GM18873 (cell line): ENCODE data around the gene ZNF780A.
"Not testable (repeated sequence)": the region's sequence is repeated elsewhere in the genome, so short reads cannot be mapped to it uniquely, and the experiment has no call there.

ENCODE experiments used
- ATAC-seq: cut with Tn5 transposase; IDR thresholded peaks from one replicate; pipeline ENCODE4 v1.9.1; 2021; ENCODE audit warnings: mild to moderate bottlenecking, moderate library complexity, moderate number of reproducible peaks; ENCODE audit not compliant: unreplicated experiment, low FRiP score

Gene ZNF780A

DNA sequence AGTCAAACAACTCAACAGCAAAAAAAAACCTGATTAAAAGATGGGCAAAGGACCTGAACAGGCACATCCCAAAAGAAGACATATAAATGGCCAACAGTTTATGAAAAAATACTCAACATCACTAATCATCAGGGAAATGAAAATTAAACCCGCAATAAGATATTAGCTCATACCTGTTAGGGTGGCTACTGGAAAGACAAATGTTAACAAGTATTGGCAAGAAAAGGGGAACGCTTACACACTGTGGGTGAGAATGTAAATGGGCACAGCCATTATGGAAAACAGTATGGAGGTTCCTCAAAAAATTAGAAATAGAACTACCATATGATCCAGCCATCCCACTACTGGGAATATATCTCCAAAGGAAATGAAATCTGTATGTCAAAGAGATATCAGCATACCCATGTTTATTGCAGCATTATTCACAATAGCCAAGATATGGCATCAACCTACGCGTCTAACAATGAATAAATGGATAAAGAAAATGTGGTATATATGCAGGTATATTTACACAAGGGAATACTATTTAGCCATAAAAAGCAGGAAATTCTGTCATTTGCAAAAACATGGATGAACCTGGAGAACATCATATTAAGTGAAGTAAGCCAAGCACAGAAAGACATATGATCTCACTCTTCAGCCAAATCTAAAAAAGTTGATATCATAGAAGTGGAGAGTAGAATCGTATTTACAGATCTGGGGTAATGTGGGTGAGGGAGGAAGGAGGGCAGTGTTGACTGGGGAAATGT, 2.3 kb downstream of the ZNF780A start:
- no peak for ATAC-seq

DNA sequence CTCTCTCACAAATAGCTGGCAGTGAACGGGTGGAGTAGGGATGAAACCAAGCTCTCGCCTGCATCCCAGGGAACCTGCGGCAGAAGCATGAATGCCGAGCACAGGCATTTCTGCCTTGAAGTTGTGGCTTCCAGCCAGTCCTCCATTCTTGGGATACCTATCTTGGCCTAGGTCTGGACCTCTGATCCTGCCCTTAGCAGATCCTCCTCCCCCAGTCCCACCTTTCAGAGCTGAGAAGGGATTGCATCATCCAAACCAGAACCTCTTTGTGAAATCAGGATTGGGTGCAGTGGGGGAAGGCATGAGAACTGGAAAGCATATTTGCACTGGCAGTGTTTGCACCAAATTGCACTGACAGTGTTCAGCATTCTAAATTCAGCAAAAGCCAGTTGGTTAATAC, 5.8 kb downstream of the ZNF780A start:
- ATAC-seq = no peak

- ATAC-seq = no peak
Measured at GRCh38 chr19:40081411-40081810, 9.3 kb downstream of the ZNF780A start.

DNA sequence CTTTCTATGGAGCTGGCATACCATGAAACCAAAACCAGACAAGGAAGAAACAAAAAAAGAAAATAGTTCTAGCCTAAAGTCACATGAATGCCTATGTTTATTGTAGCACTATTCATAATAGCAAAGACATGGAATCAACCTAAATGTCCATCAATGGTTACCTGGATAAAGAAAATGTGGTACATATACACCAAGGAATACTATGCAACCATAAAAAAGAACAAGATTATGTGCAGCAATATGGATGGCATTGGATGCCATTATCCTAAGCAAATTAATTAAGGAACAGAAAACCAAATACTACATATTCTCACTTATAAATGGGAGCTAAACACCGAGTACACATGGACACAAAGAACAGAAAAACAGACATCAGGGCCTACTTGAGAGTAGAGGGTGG, 10.5 kb downstream of the ZNF780A start:
- ATAC-seq = no peak

- ATAC-seq = no peak
Measured at GRCh38 chr19:40078377-40078776, 12.4 kb downstream of the ZNF780A start.

- ATAC-seq = no peak
Measured at GRCh38 chr19:40070058-40070457, 20.7 kb downstream of the ZNF780A start.

DNA sequence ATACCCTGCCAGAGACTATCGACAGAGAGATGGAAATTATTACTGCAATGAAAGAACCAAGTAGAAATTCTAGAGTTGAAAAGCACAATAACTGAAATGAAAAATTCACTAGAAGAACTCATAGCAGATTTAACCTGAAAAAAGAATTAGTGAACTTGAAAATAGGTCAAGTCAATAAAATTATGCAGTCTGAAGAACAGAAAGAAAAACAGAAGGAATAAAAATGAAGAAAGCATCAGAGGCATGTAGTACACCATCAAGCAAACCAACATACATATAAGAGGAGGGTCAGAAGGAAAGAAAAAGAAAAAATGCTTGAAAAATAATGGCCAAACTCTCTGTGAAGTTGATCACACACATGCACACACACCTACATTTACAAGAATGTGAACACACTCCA, 31.1 kb downstream of the ZNF780A start:
- no peak for ATAC-seq

GRCh38 chr19:40057166-40057565, 33.6 kb downstream of the ZNF780A start:
- ATAC-seq = no peak

DNA sequence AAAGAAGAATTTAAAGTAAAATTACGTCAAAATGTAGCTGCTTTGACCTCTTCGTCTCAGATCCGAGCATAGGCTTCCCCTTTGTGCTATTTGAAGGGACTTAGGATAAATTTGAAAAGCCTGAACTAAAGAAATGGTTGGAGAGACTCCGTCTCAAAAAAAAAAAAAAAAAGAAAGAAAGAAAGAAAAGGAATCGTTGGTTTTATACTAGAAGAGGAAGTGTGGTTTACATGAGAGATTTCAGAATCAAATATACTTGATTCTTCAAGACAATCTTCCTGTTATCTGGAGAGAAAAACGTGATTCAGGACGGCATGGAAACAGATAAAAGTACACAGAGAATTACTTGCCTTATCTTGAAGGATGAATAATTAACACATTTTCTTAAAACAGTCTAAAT, 34.2 kb downstream of the ZNF780A start:
- ATAC-seq = no peak

DNA sequence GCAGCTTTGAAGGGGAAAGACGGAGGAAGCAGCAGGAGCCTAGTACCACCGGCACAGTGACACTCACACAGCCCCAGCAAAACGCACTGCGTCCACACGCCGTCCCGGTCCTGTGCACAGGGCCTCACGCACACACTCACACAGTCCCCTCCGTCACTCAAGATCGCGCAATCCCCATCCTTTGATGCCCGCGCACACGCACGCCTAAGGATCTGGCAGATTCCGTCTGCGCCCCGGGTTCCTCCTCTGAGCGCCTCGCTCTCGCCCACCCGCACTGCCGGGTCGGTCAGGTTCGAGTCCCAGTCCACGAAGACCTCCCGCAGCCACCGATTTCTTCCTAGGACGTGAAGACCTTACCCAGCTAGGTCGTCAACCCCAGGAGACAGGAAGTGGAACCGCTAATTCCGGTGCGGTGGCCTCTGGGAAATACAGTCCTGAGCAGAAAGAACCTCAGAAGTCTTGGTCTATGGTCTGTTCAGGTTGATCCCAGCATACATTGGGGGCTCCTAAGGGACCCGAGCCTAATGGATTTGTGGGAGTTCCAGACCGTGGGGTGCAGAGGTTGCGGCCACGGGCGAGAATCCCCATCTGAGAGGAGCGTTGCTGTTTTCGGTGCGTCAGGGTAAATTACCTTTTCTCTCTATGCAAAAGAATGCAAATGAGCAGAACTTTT, 34.8 kb downstream of the ZNF780A start, which contains the start of gene ZNF780B:
ZNF780B (minus strand) TSS at position 400 of the 673 bp plus-strand sequence. CDS start 5,899 bp downstream, outside the sequence.
- ATAC-seq = peak; percentile 60

GRCh38 chr19:40055049-40055448, 35.7 kb downstream of the ZNF780A start:
- ATAC-seq = no peak

DNA sequence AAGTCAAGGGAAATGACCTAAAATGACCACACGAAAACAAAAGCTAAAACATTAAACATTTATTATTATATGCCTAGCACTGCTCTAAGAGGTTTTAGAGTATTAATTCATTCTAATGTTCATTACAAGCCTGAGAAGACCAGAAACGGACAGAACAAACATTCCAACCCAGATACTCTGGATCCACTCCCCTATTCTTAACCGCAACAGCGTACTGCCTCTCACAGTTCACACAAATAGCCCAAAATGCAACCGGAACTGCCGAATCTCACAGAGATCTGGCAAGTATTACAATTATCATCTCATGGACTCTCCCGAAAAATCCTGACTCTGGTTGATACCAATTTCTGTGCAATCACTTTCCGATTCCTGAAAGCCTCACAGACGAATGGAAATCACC, 36.1 kb downstream of the ZNF780A start:
- no peak for ATAC-seq

- no peak for ATAC-seq
Measured at GRCh38 chr19:40053491-40053890, 37.3 kb downstream of the ZNF780A start.

DNA sequence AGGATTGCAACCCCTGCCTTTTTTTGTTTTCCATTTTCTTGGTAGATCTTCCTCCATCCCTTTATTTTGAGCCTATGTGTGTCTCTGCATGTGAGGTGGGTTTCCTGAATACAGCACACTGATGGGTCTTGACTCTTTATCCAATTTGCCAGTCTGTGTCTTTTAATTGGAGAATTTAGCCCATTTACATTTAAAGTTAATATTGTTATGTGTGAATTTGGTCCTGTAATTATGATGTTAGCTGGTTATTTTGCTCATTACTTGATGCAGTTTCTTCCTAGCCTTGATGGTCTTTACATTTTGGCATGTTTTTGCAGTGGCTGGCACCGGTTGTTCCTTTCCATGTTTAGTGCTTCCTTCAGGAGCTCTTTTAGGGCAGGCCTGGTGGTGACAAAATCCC, 49.0 kb downstream of the ZNF780A start:
- ATAC-seq = not testable (repeated sequence)

GRCh38 chr19:40038047-40038446, 52.7 kb downstream of the ZNF780A start:
- ATAC-seq = not testable (repeated sequence)

- ATAC-seq = no peak
Measured at GRCh38 chr19:40035996-40036395, 54.7 kb downstream of the ZNF780A start.

- ATAC-seq = no peak
Measured at GRCh38 chr19:40033989-40034560, 56.7 kb downstream of the ZNF780A start.

DNA sequence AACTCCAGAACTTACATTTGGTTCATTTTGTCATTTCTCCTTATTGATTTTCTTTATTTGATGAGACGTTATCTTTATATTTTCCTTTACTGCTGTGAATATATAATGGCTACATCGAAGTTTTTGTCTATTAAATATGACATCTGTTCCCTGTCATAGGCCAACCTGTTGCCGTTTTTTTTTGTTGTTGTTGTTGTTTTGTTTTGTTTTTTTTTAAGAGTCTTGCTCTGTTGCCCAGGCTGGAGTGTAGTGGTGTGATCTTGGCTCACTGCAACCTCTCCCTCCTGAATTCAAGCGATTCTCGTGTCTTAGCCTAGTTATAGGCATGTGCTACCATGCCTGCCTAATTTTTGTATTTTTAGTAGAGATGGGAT, 64.2 kb downstream of the ZNF780A start:
- no peak for ATAC-seq

DNA sequence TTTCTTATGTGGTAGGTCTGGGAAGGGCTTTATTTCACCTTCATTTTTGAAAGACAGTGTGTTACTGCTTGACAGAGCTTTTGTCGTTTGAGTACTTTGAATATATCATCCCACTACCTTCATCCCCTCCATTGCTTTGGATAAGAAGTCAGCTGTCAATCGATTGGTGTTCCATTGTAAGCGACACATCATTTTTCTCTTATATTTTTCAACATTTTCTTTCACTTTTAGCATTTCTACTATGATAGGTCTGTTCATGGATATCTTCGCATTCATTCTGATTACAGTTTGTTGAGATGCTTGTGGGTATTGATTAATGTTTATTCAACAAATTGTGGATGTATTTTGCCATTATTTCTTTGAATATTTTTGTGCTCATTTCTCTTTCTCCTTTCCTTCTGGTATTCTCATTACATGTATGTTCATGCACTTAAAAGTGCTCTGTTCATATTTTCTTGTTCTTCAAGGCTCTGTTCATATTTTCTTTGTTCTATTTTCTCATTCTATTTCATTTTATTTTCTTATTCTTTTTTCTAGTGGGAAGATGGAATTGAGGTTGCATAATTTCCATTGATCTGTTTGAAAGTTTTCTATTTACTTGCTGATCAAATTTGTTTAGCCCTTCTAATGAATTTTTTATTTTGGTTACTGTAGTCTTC, 64.7 kb downstream of the ZNF780A start:
- no peak for ATAC-seq

DNA sequence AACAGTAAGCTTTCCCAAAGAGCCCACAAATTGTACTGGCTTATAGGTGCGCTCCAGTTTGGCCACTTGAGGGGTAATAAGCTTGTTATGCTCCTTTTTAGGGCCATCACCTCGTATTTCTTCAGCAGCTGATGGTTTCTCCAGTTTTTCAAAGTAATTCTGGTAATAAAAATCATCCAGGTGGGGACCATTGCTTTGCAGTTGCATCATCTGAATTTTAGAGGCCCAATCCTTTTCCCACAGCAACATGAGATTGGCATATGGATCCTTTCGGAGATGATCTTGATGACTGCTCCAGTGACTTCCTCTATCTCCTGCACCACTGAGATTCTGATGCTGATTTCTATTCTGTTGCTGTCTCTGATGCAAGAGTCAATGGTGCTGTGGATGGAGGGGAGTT, 66.8 kb downstream of the ZNF780A start:
- ATAC-seq = no peak
